Memory B cell (primary cell): Measurements from ENCODE around the gene CSTF2.

Source experiments
- ATAC-seq: fragments of 150-1000 bp; cut with Tn5 transposase; 2 replicates; pipeline ENCODE4 v1.10.0; 2021; ENCODE audit warnings: low read depth, mild to moderate bottlenecking, moderate library complexity
- DNase-seq, 2 donors: peaks; one replicate each; pipeline ENCODE4 v3.0.0; 2022; ENCODE audit warnings: low spot score in 2 of 2
- H3K27ac Mint-ChIP-seq: one replicate; pipeline ENCODE4 v1.8.0; 2022; ENCODE audit warnings: mild to moderate bottlenecking, moderate library complexity, mixed read lengths
- H3K27me3 Mint-ChIP-seq: one replicate; pipeline ENCODE4 v1.8.0; 2022; ENCODE audit warnings: mixed read lengths
- H3K36me3 Mint-ChIP-seq: one replicate; pipeline ENCODE4 v1.8.0; 2022; ENCODE audit warnings: mild to moderate bottlenecking, mixed read lengths
- H3K4me1 Mint-ChIP-seq: one replicate; pipeline ENCODE4 v1.8.0; 2022; ENCODE audit warnings: mixed read lengths
- H3K4me3 Mint-ChIP-seq: one replicate; pipeline ENCODE4 v1.8.0; 2022; ENCODE audit warnings: mild to moderate bottlenecking, moderate library complexity, mixed read lengths
- H3K9me3 Mint-ChIP-seq: one replicate; pipeline ENCODE4 v1.8.0; 2022; ENCODE audit warnings: mixed read lengths

Gene CSTF2

DNA sequence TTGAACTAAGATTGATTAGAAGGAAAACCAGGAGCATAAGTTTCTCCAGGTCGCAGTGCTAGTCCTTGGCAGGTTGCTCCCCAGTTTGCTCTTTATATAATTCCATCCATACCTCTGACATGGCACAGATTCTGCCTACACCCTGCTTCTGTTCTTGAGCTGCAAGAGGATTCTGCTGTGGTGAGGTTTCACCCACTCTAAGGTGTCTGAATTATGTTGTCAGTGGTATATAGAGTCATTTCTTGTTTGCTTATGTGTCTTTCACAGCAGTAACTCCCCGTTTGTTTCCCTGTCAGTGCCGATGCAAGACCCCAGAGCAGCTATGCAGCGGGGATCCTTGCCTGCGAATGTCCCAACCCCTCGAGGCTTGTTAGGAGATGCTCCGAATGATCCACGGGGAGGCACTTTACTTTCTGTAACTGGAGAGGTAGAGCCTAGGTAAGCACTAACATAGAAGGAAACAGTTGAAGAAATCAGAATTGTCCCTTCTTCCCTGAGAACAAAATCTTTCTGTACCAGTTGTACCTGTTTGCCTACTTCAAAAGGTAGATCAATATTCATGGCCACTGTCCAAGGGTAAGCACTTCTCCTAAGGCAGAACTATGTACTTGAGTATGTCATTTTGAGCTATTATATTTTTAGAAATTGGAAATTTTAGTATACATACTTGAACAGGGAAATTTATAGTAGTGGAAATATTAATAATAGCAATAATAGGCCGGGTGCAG is 11.2 kb downstream of the CSTF2 start:
- H3K27ac Mint-ChIP-seq = no peak overlapping the region
- H3K9me3 Mint-ChIP-seq = no peaks in the 10 kb centered on the region
- no peaks in the 10 kb centered on the region for H3K27me3 Mint-ChIP-seq
- DNase-seq = no peak
- no peak overlapping the region for H3K4me3 Mint-ChIP-seq
- peaks cover 23% of the 10 kb centered on the region for H3K36me3 Mint-ChIP-seq
- no peak for ATAC-seq
- peaks cover 9% of the 10 kb centered on the region for H3K4me1 Mint-ChIP-seq

DNA sequence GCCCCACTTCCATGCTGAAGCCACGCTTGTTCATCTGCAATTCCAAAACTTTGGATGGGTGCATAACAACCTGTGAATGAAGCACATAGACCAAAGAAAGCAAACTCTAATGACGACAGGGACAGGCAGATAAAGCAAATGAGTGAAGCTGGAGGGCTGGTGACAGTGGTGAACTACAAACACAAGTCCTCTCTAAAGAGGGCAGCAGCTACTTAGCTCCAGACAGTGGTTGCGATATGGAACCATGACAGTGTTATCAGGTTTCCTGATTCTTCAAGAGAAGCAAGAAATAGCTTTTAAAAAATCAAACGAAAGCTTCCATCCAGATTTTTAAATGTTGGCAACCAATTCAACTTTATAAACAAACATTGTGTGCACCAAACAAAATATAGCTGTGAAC is 30.1 kb downstream of the CSTF2 start:
- Mint-ChIP-seq H3K27me3 (no peaks in the 10 kb centered on the region), H3K36me3 (no peaks in the 10 kb centered on the region), H3K4me1 (peaks cover 5% of the 10 kb centered on the region), H3K9me3 (no peaks in the 10 kb centered on the region), H3K4me3 (no peak overlapping the region), H3K27ac (no peak overlapping the region)
- DNase-seq (no peak), ATAC-seq (no peak)

DNA sequence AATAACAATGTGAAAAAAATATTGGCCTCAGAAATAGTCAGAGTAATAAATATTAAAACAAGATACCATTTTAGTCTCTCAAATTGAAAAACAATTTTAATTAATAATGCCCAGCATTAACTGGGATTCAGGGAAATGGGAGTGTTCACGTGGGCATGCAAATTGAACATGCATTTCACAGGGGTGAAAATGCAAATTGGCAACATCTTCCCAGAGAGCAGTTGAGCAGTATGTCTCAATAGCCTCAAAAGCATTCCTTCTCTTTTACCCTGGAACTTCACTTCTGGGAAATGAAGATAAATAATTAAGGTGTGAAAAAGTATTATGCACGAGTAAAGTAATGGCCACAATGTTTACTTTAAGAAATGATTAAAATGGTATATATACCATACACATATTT is 32.6 kb downstream of the CSTF2 start:
- Mint-ChIP-seq H3K4me3 (no peak overlapping the region), H3K27me3 (no peaks in the 10 kb centered on the region), H3K4me1 (peaks cover 5% of the 10 kb centered on the region), H3K9me3 (no peaks in the 10 kb centered on the region), H3K36me3 (no peaks in the 10 kb centered on the region), H3K27ac (no peak overlapping the region)
- DNase-seq (no peak), ATAC-seq (no peak)

DNA sequence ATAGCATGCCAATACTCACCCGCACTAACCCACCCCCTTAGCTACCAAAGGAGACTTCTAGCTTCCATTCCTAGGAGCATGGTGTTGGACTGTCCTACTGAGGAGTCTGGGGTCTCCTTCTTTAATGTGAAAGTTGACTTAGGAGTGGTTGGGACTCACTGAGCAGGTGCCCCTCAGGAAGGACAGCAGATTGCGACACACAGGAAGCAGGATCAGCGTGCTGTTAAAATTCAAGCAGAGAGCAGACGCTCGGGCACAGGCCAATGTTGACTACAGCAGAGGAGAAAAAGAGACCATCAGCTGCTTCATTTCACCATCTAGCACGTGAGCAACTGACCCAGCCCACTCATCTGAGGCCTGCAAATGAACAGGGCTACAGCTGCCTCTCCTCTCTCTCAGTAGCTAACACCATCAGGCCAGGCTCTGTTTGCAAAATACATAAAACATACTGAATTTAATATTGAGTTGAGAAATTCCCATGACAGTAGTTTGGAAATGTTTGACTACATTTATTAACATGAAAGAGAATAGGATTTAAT is 43.2 kb downstream of the CSTF2 start:
- no peaks in the 10 kb centered on the region for H3K9me3 Mint-ChIP-seq

DNA sequence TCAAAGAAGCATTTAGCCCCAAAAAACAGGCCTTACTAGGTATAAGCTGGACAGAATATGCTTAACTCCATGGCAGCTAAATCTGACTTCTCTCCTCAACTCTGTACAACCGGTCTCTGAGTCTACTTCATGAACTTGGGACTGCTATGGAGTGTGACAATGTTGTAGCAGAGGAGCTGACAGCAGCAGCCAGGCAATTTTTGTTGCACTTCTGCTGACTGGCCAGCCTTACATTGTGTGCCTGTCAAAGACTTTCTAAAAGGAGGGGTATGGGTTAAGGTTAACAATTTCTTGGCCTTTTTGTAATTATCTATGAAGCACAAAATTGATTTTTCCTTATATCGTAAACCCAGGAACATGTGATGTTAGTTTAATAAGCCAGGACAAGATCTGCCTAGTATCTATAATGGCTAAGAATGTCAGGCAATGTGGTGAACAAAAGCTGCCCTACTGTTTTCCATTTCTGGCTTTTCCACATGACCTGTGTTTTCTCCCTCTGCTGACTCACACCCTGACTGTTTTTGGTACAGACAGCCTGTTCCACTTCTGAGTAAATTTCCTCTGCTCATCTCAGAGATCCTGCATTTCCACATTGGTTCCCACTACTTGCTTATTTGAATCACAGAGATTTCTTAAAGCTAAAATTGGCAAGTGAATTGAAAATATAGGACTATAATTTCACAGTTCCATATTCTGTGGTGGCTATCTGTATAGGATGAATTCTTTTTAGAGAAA is 44.6 kb downstream of the CSTF2 start:
- Mint-ChIP-seq H3K27me3 (no peaks in the 10 kb centered on the region), H3K4me3 (no peak overlapping the region), H3K4me1 (no peaks in the 10 kb centered on the region), H3K9me3 (no peaks in the 10 kb centered on the region), H3K27ac (no peak overlapping the region), H3K36me3 (no peaks in the 10 kb centered on the region)
- ATAC-seq = no peak
- no peak for DNase-seq

More for the DNA sequence above, 43.2 kb downstream of the CSTF2 start:
- Mint-ChIP-seq H3K36me3 (no peaks in the 10 kb centered on the region), H3K27ac (no peak overlapping the region), H3K27me3 (no peaks in the 10 kb centered on the region), H3K4me1 (no peaks in the 10 kb centered on the region), H3K4me3 (no peak overlapping the region)
- no peak for ATAC-seq
- DNase-seq = no peak

DNA sequence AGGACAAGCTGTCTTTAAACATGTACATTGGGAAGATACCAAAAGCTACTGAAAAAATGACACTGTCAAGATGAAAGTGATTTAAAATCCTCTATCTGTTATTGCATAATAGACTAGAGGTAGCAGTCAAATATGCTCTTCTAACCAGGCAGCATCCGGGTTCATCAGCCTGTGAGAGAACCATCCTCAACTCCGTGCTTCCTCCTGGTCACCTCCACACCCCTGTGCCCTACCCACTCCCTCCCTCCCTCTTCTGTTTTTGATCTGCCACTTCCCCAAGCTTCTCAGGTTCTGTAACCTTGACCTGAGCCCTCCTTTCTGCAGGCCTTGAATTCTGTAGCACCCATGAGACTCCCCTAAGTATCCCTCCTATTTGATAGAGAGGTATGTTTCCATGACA is 48.1 kb downstream of the CSTF2 start:
- DNase-seq = no peak
- Mint-ChIP-seq H3K36me3 (no peaks in the 10 kb centered on the region), H3K4me3 (no peak overlapping the region), H3K27ac (no peak overlapping the region), H3K9me3 (no peaks in the 10 kb centered on the region), H3K27me3 (peaks cover 2% of the 10 kb centered on the region), H3K4me1 (no peaks in the 10 kb centered on the region)
- ATAC-seq = no peak

DNA sequence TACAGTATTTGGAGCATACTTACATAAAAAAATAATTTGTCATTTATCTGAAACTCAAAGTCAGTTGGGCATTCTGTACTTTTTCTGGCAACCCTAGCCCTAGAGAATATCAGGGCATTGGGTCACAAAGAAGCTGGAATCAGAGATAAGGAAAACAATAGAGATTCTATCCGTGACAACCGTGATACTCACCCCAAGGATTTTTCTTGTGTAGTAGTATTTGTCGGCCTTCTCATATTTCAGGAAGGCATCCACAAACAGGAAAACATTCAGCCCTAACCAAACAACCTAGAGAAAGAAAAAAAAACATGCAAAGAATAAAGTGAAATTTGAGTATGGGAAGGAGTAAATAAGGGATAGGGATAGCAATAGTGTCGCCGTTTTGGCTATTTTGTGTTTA is 50.3 kb downstream of the CSTF2 start:
- no peaks in the 10 kb centered on the region for H3K36me3 Mint-ChIP-seq
- no peaks in the 10 kb centered on the region for H3K9me3 Mint-ChIP-seq
- H3K27ac Mint-ChIP-seq = no peak overlapping the region
- no peak for DNase-seq
- no peaks in the 10 kb centered on the region for H3K4me1 Mint-ChIP-seq
- H3K4me3 Mint-ChIP-seq = no peak overlapping the region
- no peak for ATAC-seq
- peaks cover 2% of the 10 kb centered on the region for H3K27me3 Mint-ChIP-seq

DNA sequence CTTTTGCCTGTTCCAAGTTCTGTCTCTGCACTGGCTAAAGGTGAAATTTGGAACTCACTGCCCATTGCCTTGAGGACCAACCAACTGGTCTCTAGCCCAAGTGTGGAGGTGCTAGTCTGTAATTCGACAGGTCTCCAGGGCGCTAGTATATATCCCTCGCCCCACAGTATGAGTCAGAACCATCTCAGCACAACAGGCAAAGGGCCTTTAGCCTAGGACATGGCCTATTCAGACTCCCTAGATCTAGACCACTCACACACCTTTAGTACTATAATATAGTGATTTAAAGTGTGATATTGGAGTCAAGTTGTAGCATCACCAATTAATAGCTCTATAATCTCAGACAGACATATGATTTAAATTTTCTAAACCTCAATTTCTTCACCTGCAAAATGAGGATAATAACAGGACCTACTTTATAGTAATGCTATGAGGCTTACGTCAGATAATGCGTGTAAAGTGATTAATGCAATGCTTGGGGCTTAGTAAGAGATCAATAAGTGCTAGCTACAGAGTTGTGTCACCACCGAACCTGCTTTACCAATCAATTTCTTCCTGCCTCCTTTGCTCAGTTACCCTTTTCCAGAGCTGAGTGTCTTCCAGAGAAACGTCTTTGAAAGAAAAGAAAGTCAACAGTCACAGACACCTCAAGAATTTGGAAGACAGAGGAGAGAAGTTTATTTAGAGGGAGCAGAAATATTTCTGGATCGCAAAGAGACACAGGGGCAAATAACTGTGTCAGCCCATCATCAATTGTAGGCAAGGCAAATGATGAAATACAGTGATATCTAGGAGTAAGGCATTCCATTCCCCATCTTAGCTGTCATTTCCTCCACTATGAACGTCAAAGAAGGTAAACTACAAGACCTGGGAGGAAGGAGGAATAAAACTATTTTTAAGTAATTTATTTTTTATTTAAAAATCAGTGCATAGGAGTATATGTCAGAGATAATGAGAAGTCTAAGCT is 51.7 kb downstream of the CSTF2 start:
- no peak overlapping the region for H3K27ac Mint-ChIP-seq
- DNase-seq = no peak

DNA sequence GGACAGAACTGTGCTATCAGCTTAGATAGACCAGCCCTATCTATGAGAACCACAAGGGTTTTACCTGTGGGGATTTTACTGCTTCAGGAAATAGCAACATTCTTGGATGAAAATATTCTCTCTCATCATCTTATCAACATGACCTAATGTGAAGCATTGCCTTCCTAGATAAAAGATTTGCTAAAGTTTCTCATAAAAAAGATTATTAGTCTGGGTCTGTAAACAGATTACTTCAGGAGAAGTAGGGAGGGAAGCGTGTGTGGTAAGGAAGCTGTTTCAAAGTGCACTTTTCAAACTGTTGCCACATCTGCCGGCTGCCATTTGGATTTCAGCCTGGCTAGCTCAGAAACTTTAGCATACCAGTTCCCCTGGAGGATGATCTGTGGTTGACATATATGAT is 54.1 kb downstream of the CSTF2 start, which contains the start of gene NOX1:
NOX1 (minus strand) TSS at position 35 of the 400 bp plus-strand sequence. CDS start 220 bp downstream, outside the sequence.
- Mint-ChIP-seq H3K4me1 (no peaks in the 10 kb centered on the region), H3K36me3 (no peaks in the 10 kb centered on the region), H3K9me3 (no peaks in the 10 kb centered on the region), H3K27ac (no peak within 1 kb of the TSS), H3K4me3 (no peak within 1 kb of the TSS), H3K27me3 (peaks cover 3% of the 10 kb centered on the region)
- no peak for DNase-seq
- ATAC-seq = no peak

More for the DNA sequence above, 51.7 kb downstream of the CSTF2 start:
- Mint-ChIP-seq H3K27me3 (peaks cover 2% of the 10 kb centered on the region), H3K4me1 (no peaks in the 10 kb centered on the region), H3K9me3 (no peaks in the 10 kb centered on the region), H3K36me3 (no peaks in the 10 kb centered on the region), H3K4me3 (no peak overlapping the region)
- no peak for ATAC-seq

DNA sequence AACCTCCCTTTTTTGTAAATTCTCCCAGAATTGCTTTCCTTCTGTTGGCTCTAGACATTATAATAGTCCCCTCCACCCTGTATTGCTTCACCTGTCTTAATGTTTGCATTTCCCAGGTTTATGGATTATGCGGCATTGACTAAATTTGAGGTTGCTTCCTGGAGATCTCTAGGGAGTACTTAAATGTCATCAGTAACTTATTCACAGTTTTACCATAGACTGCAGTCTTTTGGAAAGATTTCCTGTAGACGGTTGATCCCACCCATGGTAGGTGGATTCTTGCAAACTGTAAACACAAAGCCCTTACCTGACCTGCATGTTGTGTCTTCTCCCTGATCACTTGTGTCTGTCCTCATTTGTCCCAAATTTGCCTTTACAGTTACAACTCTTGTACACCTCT is 60.2 kb downstream of the CSTF2 start:
- Mint-ChIP-seq H3K27me3 (peaks cover 1% of the 10 kb centered on the region), H3K27ac (no peak overlapping the region), H3K4me3 (no peak overlapping the region), H3K9me3 (no peaks in the 10 kb centered on the region), H3K4me1 (no peaks in the 10 kb centered on the region), H3K36me3 (no peaks in the 10 kb centered on the region)
- ATAC-seq (no peak), DNase-seq (no peak)

DNA sequence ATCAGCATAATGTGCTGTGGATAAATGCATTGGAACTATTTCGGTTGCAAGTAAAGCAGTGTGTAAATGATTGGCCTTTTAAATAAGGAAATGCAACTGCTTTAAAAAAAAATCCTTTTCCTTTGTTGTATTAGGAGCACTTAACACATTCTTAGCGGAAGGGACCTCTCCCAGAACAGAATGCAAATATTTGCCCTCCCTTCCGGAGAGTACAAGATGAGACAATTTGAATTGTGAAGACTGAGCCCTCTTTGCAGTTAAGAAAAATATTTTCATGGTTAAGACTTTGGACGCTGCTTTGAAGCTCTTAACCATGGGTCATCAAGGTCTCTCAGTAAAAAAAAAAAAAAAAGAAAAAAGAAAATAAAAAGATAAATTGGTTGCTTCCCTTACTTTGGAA is 63.5 kb downstream of the CSTF2 start:
- no peak for DNase-seq
- no peak for ATAC-seq
- H3K4me3 Mint-ChIP-seq = no peak overlapping the region
- H3K27ac Mint-ChIP-seq = no peak overlapping the region
- no peaks in the 10 kb centered on the region for H3K36me3 Mint-ChIP-seq
- no peaks in the 10 kb centered on the region for H3K27me3 Mint-ChIP-seq
- H3K9me3 Mint-ChIP-seq = no peaks in the 10 kb centered on the region
- H3K4me1 Mint-ChIP-seq = no peaks in the 10 kb centered on the region
